CD4-positive, alpha-beta T cell treated with Interleukin-2 at 100 ng/mL for 4 hours (primary cell): ENCODE measurements around the gene PSMB4.
"Not testable (repeated sequence)": the region's sequence is repeated elsewhere in the genome, so short reads cannot be mapped to it uniquely, and the experiment has no call there.

ENCODE experiments used
- DNase-seq: peaks from one replicate; pipeline ENCODE4 v3.0.0-alpha.2; 2020; ENCODE audit warnings: low spot score

The PSMB4 gene

DNA sequence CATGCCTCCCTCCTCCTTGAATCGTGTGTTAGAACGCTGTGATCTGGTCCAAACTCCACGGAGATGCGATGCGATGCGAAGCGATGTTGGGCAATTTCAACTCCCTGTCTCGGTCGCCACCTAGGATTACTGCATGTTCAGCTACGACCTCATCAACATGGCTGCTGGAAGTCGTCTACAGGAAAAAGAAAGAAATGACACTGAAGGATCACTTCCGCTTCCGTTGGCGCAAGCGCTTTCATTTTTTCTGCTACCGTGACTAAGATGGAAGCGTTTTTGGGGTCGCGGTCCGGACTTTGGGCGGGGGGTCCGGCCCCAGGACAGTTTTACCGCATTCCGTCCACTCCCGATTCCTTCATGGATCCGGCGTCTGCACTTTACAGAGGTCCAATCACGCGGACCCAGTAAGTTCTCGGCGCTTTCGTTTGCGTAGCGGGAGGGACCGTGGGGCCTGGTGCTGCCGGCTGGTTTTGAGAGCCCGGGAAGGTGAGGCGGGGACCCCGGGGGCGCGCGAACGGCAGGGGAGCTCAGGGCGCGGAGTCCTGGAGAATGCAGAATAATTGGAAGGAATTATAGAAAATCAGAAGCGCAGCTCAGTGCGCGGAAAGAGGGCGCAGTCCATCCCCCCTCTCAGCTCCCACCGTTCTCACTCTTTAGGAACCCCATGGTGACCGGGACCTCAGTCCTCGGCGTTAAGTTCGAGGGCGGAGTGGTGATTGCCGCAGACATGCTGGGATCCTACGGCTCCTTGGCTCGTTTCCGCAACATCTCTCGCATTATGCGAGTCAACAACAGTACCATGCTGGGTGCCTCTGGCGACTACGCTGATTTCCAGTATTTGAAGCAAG is at the start of gene PSMB4:
Gene PSMB4, plus strand, starts transcription at position 250 of the 848 bp plus-strand sequence. Its CDS starts 15 bp downstream, at position 265.
- peak; percentile 89 for DNase-seq

DNA sequence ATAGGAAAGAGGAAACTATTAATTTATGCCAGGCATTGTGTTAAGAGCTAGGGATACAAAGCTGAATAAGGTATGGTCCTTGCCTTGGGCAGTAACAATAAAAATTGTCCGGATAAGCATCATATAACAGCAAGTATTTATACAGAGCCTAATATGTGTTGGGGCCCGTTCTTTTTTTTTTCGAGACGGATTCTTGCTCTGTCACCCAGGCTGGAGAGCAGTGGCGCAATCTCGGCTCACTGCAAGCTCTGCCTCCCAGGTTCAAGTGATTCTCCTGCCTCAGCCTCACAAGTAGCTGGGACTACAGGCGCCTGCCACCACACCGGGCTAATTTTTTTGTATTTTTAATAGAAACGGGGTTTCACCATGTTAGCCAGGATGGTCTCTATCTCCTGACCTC is 49.0 kb upstream of the PSMB4 start:
- not testable (repeated sequence) for DNase-seq

DNA sequence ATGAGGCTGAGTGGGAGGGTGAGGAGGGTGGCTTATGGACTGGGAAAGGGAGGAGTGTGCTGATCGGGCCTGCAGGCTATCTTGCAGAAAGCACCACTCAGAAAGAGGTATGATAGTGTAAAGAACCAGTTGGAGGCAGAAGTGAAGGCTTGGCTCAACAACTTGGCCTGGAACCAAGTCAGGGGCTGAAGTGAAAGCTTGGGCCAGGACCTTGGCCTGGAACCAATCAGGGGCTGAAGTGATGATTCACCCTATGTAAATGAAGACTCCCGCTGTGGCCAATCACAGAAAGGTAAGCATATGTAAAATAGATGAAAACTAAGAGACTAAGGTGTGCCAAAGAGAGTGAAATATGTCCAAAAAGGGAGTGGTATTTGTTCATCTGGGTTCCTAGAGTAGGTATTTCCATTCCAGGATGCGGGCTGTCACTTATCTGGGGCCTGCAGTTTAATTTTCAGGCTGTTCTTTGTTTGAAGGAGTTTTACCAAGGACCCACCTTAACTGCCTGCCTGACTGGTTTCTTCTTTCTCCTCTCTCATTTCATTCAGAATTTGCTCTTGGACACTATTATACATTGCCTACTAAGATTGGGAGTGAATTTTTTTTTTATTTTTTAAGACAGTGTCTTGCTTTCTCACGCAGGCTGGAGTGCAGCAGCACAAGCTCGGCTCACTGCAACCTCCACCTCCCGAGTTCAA is 47.2 kb upstream of the PSMB4 start:
- no peak for DNase-seq

DNA sequence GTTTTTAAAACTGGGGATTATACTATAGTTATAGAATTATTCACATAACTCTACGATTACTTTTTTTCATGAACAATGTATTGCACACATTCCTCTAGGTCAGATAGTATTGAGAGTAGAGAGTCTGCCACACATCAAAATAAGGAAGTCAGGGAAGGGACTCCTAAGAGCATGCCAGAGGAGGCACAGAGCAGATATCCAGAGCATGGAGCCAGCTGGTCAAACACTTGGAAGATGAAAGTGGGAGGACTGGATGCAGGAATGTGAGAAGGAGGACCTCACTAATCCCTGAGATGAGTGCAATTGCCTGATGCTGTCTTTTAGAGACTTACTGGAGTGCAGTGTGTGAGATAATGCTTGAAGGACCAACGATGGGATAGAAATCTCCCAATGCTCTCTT is 42.7 kb upstream of the PSMB4 start:
- no peak for DNase-seq

DNA sequence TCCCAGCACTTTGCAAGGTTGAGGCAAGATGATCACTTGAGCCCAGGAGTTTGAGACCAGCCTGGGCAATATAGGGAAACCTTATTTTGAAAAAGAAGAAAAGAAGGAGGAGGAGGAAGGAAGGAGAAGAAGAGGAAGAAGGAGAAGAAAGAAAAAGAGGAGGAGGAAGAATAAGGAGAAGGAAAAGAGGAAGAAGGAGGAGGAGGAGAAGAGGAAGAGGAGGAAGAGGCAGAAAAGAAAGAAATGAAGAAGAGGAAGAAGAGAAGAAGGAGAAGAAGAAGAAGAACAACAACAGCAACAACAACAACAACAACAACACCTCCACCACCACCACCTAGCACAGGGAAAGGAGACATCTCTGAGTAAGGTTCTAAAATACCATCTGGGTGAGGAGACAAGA is 37.5 kb upstream of the PSMB4 start:
- no peak for DNase-seq

DNA sequence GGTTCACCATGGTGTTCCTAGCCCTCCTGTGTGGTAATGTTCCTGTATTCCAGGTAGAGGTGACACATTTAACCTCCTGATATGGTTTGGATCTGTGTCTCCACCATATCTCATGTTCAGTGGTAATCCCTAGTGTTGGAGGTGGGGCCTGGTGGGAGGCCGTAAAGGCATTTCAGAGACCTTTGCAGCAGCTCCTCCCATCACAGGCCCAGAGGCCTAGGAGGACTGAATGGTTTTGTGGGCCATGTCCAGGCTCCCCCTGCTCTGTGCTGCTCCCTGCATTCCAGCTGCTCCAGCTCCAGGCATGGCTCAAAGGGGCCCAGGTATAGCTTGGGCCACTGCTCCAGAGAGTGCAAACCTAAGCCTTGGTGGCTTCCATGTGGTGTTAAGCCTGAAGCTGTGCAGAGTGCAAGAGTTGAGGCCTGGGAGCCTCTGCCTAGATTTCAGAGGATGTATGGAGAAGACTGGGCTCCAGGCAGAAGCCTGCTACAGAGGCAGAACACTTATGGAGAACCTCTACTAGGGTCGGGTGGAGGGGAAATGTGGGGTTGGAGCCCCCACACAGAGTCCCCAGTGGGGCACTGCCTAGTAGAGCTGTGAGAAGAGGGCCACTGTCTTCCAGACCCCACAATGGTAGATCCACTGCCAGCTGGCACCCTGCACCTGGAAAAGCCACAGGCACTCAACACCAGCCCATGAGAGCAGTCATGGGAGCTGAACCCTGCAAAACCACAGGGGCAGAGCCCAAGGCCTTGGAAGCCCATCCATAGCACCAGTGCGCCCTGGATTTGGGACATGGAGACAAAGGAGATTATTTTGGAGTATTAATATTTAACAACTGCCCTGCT is 36.8 kb upstream of the PSMB4 start:
- DNase-seq = no peak

DNA sequence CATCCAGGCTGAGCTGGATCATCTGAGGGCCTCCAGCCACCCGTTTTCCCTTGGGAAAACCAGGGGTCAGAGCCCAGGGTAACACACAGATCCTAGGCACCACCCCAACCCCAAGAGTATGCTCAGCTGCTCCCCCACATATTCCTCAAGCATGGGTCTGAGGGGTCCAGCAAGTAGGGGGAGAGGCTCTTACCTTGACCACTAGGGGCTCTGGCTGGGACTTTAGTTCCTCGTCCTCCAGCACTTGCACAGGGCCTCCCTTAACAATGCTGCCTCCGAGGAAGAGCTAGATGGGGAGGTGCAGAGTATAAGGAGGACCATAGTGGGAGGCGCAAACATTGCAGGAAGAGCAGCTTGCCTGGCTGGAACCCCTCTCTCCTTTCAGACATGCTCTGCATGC is 34.4 kb upstream of the PSMB4 start:
- no peak for DNase-seq

DNA sequence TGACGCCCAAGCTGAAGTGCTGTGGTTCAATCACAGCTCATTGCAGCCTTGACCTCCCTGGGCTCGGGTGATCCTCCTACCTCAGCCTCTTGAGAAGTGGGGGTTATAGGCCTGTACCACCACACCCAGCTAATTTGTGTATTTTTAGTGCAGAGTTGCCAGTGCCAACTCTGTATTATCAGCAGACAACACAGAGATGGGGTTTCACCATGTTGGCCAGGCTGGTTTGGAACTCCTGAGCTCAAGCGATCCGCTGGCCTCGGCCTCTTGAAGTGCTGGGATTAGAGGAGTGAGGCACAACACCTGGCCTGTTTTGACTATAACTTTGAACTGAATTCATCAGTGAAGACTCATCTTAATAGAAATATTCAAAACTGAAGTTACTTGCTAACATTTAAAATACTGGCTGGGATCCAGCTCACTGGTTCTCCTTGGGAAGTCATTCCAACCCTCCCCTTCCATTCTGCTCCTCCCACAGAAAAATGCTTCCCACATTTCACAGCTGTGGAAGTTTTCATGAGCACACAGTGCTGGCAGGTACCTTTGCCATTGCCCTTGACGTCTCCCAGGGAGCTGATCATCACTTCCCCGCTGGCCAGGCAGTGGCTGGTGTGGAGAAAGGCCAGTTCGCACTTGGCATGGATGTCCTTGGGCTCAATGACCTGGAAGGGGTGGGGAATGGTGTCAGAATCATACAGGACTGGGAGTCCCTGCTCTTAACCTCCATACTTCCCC is 31.5 kb upstream of the PSMB4 start:
- DNase-seq = no peak

DNA sequence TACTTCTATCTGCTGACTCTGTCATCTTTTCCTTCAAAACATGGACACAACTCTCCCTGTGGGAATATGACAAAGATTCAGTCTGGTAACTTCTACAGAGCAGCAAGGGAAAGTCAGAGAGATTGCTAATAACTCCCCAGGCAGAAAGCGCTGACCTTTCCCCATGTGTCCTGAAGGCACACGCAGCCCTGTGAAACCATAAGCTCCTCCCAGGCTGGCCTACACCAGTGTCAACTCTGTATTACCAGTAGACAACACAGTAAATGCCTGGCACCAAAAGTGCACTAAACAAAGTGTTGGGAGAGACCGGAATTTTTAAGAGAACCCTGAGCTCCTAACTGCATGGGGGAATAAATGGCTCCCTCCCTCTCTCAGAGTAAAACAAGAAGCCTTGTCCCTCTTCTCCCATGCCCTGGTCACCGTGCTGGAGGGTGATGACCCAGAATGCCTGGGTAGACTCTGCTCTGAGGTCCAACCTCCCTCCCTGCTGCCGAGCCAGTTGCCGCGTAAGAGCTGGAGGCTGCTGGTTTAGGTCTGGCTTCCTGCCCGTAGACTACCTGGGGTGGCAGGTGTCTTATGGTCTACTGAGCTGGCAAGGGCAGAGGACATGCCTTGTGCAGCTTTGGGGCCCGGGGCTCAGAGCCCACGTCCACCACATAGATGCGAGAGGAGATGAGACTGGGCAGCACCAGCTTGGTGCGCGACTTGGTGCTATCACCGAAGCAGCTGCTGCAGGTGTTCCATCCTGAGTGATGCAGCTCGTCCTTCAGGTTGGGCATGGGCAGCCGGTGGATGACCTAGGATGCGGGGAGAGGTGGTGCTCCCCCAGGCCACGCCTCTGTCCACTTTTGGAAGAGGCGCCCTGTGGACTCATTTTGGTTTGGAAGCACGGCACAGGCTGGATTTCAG is 30.7 kb upstream of the PSMB4 start:
- no peak for DNase-seq

DNA sequence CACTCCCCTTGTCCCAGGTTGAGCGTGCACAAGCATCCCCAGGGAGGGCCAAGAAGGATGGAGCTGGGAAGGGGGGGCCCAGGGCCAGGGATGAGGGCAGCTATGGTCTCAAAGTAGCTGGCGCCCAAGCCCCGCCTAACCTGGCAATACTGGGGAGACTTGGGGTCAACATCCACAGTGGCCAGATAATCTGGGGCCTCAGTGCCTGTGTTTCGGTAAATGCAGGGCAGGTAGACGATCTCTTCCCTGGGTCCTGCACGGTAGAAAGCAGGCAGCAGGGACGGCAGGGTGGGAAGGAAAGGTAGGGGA is 30.1 kb upstream of the PSMB4 start:
- DNase-seq = no peak

DNA sequence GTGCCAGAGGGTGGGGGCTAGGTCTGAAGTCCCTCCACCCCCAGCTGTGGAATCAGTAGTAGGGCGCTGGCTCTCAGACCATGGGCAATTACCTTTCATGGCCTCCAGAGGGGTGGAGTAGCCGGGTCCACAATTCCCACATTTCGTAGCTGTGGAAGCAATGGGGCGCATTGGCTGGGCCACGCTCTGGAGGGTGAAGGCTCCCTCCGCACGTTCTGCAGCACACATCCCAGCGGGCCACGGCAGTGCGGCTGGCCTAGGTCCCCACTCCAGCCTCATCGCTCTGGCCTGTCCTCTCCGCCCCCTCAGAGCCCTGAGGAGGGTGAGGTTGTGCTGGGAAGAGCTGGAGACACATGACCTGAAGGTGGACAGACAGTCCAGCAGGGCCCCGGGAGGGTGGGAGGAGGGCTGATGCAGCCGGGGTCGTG is 29.7 kb upstream of the PSMB4 start:
- DNase-seq = no peak

DNA sequence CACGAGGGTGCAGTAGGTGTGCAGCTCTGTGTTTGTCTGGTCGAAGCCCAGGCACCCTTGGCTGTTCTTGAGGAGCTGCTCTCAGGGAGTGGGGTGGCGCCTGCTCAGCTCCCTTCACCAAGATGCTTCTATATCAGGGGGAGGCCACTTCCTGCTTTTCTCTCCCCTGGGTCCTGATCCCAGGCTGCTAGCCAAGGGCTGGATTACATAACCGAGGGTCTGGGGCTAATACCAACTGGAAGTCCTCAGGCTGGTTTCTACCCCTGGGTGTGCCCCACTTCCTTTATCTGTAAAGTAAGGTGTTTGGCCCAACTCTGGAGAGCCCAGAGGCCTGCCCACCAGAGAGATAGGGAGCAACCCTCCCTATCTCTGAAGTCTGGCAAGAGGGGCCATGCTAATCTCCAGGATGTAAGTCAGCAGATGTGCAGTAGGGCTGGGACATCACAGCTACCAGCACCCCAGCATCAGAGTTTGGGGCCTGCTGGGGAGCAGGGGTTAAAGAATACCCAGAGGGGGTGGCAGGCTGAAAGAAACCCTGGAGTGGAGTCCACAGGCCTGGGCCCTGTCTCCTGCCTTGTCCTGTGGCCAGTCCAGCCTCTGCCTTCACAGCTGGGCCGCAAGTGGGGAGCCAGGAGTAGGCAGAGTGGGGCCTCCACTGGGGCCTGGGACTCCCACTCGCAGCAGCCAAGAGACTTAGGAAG is 29.0 kb upstream of the PSMB4 start:
- no peak for DNase-seq

DNA sequence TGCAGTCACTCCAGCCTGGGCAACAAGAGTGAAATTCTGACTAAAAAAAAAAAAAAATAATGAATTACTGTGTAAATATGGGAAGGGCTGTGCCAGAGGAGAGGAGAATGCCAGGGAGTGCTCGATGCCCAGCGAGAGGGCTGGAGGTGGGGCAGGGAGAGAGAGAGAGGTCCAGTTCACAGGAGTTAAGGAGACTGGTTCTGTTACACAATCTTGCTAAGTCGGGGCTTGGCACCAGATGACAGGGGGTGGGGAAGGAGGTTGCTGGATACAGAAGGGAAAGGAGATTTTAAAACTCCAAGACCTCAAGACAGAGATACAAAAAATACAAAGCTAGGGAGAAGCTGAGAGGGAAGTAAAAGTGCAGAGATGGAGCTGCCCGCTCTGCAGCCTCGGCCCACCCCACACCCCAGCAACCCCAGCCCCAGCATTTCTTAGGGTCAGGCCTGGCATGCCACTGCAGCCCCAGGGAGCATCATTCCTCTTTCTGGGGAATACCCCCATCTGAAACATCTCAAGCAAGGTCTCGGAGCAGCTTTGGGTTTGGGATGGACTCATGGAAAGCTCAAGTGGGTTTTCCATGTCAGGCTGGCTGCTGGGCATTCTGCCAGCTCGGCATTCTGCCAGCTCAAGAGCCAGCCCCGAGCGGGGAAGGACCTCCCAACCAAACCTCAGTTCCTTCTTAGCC is 27.9 kb upstream of the PSMB4 start:
- DNase-seq = no peak

DNA sequence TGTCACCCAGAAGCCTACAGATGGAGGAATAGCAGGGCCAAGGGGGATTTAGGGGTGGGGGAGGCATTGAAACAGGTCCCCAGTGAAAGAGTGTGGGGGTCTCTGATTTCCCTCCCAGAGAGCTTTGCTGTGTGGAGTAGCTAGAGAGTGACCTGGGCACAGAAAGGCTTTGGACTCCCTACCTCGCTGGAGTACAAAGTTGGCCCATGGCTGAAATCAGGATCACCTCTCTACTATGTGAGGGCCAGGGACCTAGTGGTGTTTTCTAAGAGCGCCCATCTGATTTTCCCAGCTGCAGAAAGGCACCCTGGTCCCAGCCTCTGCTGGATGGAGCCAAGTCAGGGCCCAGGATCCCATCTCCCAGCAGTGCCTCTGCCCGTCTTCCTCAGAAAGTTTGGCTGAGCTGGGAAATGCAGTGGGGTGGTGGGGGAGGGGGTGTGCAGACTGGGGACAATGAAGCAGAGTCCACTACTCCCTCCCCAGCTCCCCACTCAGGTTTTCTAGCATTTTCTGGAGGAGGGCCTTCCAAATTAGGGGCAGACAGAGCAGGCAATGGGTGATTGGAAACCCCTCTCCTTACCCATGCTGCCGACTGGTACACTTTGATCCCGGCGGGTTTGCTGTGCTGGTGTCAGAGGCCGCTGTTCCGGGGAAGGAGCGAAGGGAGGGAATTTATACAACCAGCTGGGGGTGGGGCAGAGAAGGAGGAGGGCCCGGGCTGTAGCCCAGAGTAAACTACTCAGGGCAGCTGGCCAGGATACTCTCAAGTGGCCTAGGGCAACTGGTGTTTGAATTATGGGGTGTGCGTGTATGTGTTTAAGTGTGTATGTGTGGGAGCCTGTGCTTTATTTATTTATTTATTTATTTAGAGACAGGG is 27.1 kb upstream of the PSMB4 start, which contains the start of gene SELENBP1:
Gene SELENBP1, minus strand, starts transcription at position 648 of the 877 bp plus-strand sequence. Its CDS starts 64 bp downstream, at position 584.
- DNase-seq = no peak

DNA sequence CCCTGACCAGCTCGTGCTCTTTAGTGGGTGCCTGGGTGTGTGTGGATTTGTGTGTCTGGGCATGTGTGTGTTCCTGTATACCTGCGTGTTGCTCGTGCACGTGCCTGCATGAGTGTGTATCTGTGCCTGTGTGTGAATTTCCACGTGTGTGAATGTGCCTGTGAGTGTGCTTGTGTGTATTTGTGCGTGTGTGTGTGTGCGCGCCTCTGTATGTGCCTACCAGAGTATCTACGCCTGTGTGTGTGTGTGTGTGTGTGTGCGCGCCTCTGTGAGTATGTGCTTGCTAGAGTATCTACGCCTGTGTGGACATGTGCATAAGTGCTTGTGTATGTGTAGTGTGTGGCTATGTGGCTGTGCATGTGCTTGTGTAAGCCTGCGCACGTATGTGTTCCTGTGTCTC is 26.2 kb upstream of the PSMB4 start:
- DNase-seq = no peak

DNA sequence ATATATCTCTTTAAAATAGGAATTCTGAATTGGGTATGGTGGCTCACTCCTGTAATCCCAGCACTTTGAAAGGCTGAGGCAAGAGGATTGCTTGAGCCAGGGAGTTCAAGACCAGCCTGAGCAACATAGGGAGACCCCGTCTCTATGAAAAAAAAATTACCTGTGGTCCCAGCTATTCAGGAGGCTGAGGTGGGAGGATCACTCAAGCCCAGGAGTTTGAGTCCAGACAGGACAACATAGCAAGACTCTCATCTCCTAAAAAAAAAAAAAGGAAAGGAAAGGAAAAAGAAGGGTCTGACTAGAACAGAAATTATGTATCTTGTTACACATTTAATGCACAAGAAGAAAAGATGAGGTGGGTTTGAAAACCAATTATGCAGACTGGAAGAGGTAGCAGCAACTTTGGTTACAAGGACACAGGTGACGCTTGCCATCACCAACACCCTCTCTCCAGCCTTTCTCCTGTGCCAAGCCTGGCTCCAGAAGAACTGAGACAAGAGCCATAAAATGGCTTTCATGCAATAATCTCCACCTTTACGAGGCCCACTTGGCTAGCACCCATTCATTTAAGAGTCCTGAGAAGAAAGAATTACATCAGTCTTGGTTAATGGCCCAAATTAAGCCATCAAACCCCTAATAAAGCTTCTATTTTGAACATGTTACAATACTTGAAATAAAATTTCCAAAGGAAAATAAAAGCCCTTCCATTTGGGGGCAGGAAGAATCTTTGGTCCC is 22.1 kb upstream of the PSMB4 start:
- no peak for DNase-seq

DNA sequence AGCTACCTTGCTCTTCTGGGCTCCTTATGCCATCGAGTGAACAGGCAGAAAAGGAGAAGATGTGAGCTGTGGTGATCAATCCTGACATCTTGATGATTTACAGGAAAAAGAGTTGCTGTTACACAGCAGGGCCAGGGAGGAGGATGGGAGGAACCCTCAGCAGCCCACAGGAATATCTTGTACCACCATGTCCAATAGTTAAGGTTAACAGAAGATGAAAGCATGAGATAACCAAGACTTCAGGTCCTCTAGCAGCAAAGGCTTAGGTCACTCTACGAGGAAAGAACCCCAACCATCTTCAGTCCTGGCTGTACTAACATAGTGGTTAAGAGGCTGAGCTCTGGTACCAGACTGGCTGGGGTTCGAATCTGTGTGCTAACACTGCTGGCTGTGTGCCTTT is 14.8 kb upstream of the PSMB4 start:
- DNase-seq = no peak

DNA sequence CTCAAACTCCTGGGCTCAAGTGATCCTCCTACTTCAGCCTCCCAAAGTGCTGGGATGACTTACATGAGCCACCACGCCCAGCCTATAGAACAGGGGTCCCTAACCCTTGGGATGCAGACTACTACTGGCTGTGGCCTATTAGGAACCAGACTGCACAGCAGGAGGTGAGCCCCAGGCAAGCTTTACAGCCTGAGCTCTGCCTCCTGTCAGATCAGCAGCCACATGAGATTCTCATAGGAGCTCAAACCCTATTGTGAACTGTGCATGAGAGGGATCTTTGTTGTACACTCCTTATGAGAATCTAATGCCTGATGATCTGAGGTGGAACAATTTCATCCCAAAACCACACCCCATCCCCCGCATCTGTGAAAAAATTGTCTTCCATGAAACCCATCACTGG is 13.4 kb upstream of the PSMB4 start:
- no peak for DNase-seq
